Heart left ventricle (tissue), 16 donors: ENCODE results near the gene PDE4DIP. TPM values are rescaled to one million over a fixed set of nuclear protein-coding genes. Genes with fewer than 3 reads are reported as not detected.
"Not testable (repeated sequence)": the region's sequence is repeated elsewhere in the genome, so short reads cannot be mapped to it uniquely, and the experiment has no call there.

Experiments
- ATAC-seq, 4 donors: fragments of 200-7000 bp; cut with Tn5 transposase; one replicate each; pipeline ENCODE4 v1.9.1; 2020 to 2022; ENCODE audit warnings: moderate library complexity in 4 of 4, mild to moderate bottlenecking in 3 of 4, moderate number of reproducible peaks in 1 of 4
- DNase-seq, 5 donors: peaks; one replicate each; pipeline ENCODE4 v3.0.0-alpha.2; 2020
- H3K27ac ChIP-seq, 12 donors: fragments of 200-600 bp; sonication (generic) in 4 of 12; one replicate each; pipeline versions ENCODE4 v1.5.0 to v1.8.0; 2016 to 2022; ENCODE audit warnings: mild to moderate bottlenecking in 2 of 12
- H3K27me3 ChIP-seq, 9 donors: fragments of 200-600 bp; sonication (generic) in 2 of 9; one replicate each; pipeline versions ENCODE4 v1.5.1 to v1.8.0; 2016 to 2022; ENCODE audit warnings: mild to moderate bottlenecking in 3 of 9
- H3K36me3 ChIP-seq, 9 donors: fragments of 200-600 bp; sonication (generic) in 2 of 9; one replicate each; pipeline versions ENCODE4 v1.5.0 to v1.8.0; 2018 to 2022; ENCODE audit warnings: mild to moderate bottlenecking in 2 of 9
- H3K4me1 ChIP-seq, 12 donors: fragments of 200-600 bp; sonication (generic) in 4 of 12; one replicate each; pipeline versions ENCODE4 v1.5.0 to v1.8.0; 2016 to 2022; ENCODE audit warnings: mild to moderate bottlenecking in 3 of 12
- H3K4me3 ChIP-seq, 12 donors: fragments of 200-600 bp; sonication (generic) in 4 of 12; one replicate each; pipeline versions ENCODE4 v1.5.0 to v1.8.0; 2017 to 2022; ENCODE audit warnings: mild to moderate bottlenecking in 9 of 12, moderate library complexity in 4 of 12
- H3K9me3 ChIP-seq, 12 donors: fragments of 200-600 bp; sonication (generic) in 4 of 12; one replicate each; pipeline versions ENCODE4 v1.5.0 to v1.8.0; 2016 to 2022; ENCODE audit warnings: mild to moderate bottlenecking in 1 of 12
- WGBS, 4 donors: extraction: QIAGEN DNeasy Blood & Tissue Kit in 2 of 4; methylation state at CpG; one replicate each; pipeline versions ENCODE4 v1.1.5 to v1.1.7; 2013 to 2018; 5-methylcytosine and 5-hydroxymethylcytosine counted together
- intact Hi-C, 10 donors: fragments of 100-400 bp; cut with DNase I; formaldehyde crosslinking; loops; one replicate each; pipeline versions ENCODE4 v1.11.1 to v1.14.2; 2022
- polyA plus RNA-seq, 2 donors: library from polyadenylated mRNA; stranded (reverse); fragments of 200-250 nt; gene quantifications; one replicate each; pipeline ENCODE4 v1.2.3, GENCODE V29; 2013
- total RNA-seq, 9 donors: library from RNA; depleted of rRNA in 2 of 9; stranded (reverse); fragments of >200 nt in 2 of 9; fragmentation: NEBNext Ultra II Directional in 3 of 9; extraction: Animal tissue kit (Norgen Biotek cat#: 25700) in 3 of 9; gene quantifications; one replicate each; pipeline versions ENCODE4 v1.1.0 to v1.2.4, GENCODE V29; 2016 to 2023
- donor health status: ischemic (EF 13 %, LVEDD 7.1; RV severe dilation, severe dysfunction).
- donor health status: healthy with polysubstance abuse.
- donor health status: DM: no; HTN: yes; CAD: no.
- donor health status: DM: no; HTN: no; CAD: no.
- donor health status: ischemic (EF 25% LVEDD 6.9; RV normal size, moderate dysfunction).
- donor health status: ischemic (EF 25% LVEDD 5.7; RV mildly dilated, moderate dysfunction).
- donor health status: healthy.
- donor health status: DM: yes; HTN: yes; CAD: no.
- donor health status: ischemic (EF 35%, LVEDD 5.7; RV mildly dilated, moderate dysfunction).
- donor health status: nonischemic (EF 11% LVEDD 7.7; RV severe dilation, severe dysfunction).
- donor health status: DM: yes; HTN: yes; CAD: no.
- donor health status: PGD.
- donor health status: ischemic (EF 29% LVEDD 5.4; RV normal size, mild dysfunction).
- donor health status: nonischemic (EF 23%, LVEDD 6.1; RV moderate dilation, normal function).

PDE4DIP gene
- total and polyA plus RNA-seq, 11 donors = 614 to 2,892 (median 2,218) TPM

GRCh38 chr1:148992364-148992763 lies 148.1 kb downstream of the PDE4DIP start:
- peak in 2 of 4 donors; percentile 8 to 52 for ATAC-seq
- not testable (repeated sequence) for H3K27ac ChIP-seq

GRCh38 chr1:148996449-148997224 lies 152.4 kb downstream of the PDE4DIP start:
- not testable (repeated sequence) for DNase-seq, ATAC-seq
- 85 to 91% (median 86%) methylated on average over 4 to 5 of the region's 5 CpGs for WGBS, 4 donors

More at GRCh38 chr1:148992364-148992763, 148.1 kb downstream of the PDE4DIP start:
- H3K36me3 ChIP-seq = peaks cover 0 to 13% (median 0%) of the 10 kb centered on the region in 9 donors
- H3K4me1 ChIP-seq, H3K9me3 ChIP-seq, H3K4me3 ChIP-seq, H3K27me3 ChIP-seq, DNase-seq, intact Hi-C loops: not testable (repeated sequence)
- 71 to 100% (median 89%) methylated on average over 1 of the region's 2 CpGs for WGBS, 4 donors

GRCh38 chr1:148997405-148997804 lies 153.2 kb downstream of the PDE4DIP start:
- 21 to 56% (median 49%) methylated on average over 1 to 3 of the region's 6 CpGs for WGBS, 4 donors
- ATAC-seq = peak; percentile 67 to 77 (median 72)
- H3K36me3 ChIP-seq, H3K27me3 ChIP-seq, DNase-seq, H3K4me1 ChIP-seq, H3K27ac ChIP-seq, H3K4me3 ChIP-seq, intact Hi-C loops, H3K9me3 ChIP-seq: not testable (repeated sequence)

More at GRCh38 chr1:148996449-148997224, 152.4 kb downstream of the PDE4DIP start:
- H3K9me3 ChIP-seq, H3K4me1 ChIP-seq, intact Hi-C loops, H3K4me3 ChIP-seq, H3K36me3 ChIP-seq, H3K27me3 ChIP-seq: not testable (repeated sequence)
- peak overlapping the region in 2 of 12 donors; percentile 17 to 37 for H3K27ac ChIP-seq

DNA sequence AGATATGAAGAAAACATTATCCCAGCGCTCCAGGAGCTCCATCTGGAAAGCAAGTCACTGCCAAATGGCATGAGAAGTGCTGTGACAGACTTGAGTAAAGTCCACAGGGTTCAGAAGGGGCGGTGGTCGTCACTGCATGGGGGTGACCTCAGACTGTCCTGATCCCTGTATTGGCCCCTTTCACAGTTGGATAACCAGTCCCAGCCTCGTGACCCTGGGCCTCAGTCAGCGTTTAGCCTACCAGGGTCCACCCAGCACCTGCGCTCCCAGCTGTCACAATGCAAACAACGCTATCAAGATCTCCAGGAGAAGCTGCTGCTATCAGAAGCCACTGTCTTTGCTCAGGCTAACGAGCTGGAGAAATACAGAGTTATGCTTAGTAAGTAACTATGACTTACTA lies 158.4 kb downstream of the PDE4DIP start:
- intact Hi-C loops, H3K9me3 ChIP-seq, H3K4me3 ChIP-seq, H3K27me3 ChIP-seq, H3K27ac ChIP-seq, H3K4me1 ChIP-seq, DNase-seq: not testable (repeated sequence)
- peaks cover 0 to 23% (median 0%) of the 10 kb centered on the region in 9 donors for H3K36me3 ChIP-seq
- WGBS, 4 donors = 56 to 67% (median 60%) methylated on average over 1 to 2 of the region's 8 CpGs; no CpG with 5 or more reads in 1 of the 4 donors
- ATAC-seq = peak in 1 of 4 donors; percentile 26

DNA sequence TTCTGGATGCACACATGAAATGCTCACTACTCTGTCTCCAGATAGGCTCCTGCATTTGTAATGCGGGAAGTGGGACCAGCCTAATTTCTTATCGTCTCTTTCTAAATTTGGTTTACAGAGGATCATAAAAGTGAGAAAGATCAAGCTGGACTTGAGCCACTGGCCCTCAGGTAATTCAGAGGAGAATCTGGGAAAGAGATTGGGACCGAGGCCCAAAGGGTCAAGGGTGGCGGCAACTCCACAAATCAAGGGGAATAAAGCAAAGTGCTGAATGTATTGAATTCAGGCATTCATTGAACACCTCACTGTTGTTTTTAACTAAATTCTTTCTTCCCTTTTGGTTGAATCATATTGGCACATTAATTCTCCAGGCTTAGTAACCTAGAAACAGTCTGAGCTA lies 164.1 kb downstream of the PDE4DIP start:
- H3K27ac ChIP-seq, H3K4me3 ChIP-seq, DNase-seq, H3K27me3 ChIP-seq, H3K9me3 ChIP-seq, intact Hi-C loops, H3K4me1 ChIP-seq: not testable (repeated sequence)
- peak in 1 of 4 donors; percentile 6 for ATAC-seq
- peaks cover 0 to 26% (median 8%) of the 10 kb centered on the region in 9 donors for H3K36me3 ChIP-seq
- no CpG with 5 or more reads among the region's 4 CpGs for WGBS, 4 donors

GRCh38 chr1:149008769-149009168 lies 164.5 kb downstream of the PDE4DIP start:
- H3K4me3 ChIP-seq, H3K9me3 ChIP-seq, H3K27me3 ChIP-seq, H3K4me1 ChIP-seq, intact Hi-C loops, H3K27ac ChIP-seq, DNase-seq, ATAC-seq: not testable (repeated sequence)
- 85 to 94% (median 86%) methylated on average over 2 of the region's 2 CpGs for WGBS, 4 donors
- H3K36me3 ChIP-seq = peaks cover 0 to 24% (median 8%) of the 10 kb centered on the region in 9 donors

DNA sequence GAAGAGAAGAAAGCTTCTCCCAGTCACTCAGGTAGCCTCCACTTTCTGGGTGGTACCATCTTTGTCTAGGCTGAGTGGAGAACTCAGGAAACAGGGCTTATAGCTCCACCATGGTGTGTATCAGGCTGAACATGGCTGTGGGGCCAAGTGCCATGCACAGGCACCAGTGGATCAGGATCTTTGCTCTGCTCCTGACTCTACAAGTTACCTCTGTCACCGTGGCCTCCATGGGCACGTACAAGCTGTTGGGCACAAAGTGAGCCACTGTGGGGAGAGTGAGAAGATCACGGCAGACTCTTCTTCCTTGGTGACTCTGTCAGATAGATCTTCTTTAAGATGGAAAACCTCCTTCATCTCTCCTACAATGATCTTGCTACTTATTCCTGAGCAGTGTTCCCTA lies 165.5 kb downstream of the PDE4DIP start:
- H3K9me3 ChIP-seq, H3K4me1 ChIP-seq, H3K27ac ChIP-seq, DNase-seq, H3K4me3 ChIP-seq, H3K27me3 ChIP-seq, intact Hi-C loops: not testable (repeated sequence)
- whole genome bisulfite sequencing, 4 donors = 89 to 93% (median 92%) methylated on average over 3 of the region's 3 CpGs
- ATAC-seq = peak in 2 of 4 donors; percentile 18 to 23
- peaks cover 0 to 20% (median 8%) of the 10 kb centered on the region in 9 donors for H3K36me3 ChIP-seq

GRCh38 chr1:149012599-149012998 lies 168.4 kb downstream of the PDE4DIP start:
- peaks cover 0 to 13% (median 4%) of the 10 kb centered on the region in 9 donors for H3K36me3 ChIP-seq
- H3K4me1 ChIP-seq, H3K27me3 ChIP-seq, H3K4me3 ChIP-seq, H3K27ac ChIP-seq, DNase-seq, H3K9me3 ChIP-seq, intact Hi-C loops, ATAC-seq: not testable (repeated sequence)
- WGBS, 4 donors = 75 to 92% (median 82%) methylated on average over 1 to 3 of the region's 5 CpGs

DNA sequence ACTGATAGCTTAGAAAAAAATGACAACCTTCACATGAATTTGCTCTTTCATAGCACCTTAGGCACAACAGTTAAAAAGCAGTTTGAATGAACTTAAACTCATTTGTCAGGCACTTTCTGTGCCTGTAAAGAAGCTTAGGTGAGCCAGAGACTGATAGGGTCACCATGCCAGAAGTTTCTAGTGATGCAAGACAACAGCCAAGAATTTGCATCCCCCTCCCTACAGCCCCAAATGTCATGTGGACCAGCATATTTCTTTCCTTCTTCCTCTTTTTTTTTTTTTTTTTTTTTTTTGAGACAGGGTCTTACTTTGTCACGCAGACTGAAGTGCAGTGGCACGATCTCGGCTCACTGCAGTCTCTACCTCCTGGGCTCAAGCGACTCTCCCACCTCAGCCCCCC lies 169.3 kb downstream of the PDE4DIP start:
- 83 to 96% (median 91%) methylated on average over 4 of the region's 4 CpGs; no CpG with 5 or more reads in 1 of the 4 donors for WGBS, 4 donors
- H3K27ac ChIP-seq, H3K4me3 ChIP-seq, DNase-seq, intact Hi-C loops, ATAC-seq, H3K9me3 ChIP-seq, H3K27me3 ChIP-seq, H3K4me1 ChIP-seq: not testable (repeated sequence)
- H3K36me3 ChIP-seq = peaks cover 0 to 16% (median 4%) of the 10 kb centered on the region in 9 donors

DNA sequence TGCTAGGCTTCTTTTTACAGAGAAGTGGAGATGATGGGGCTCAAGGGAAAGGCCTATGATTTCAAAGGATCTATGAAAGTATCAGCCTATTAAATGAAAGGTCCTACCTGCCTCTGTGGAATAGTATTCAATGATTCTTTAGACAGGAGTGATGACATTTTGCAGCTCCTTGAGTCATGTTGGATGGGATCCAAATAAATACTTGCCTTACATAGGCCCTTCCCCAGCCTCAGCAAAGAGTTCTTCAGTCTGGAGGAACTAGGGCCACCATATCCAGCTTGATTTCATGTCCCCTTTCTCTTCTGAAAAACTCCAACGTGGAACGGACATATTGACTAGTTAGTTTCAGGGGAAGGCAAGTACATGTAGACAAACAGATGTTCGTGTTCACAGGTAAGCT lies 171.3 kb downstream of the PDE4DIP start:
- H3K9me3 ChIP-seq, intact Hi-C loops, H3K27me3 ChIP-seq, H3K4me3 ChIP-seq, DNase-seq, H3K4me1 ChIP-seq, H3K27ac ChIP-seq: not testable (repeated sequence)
- H3K36me3 ChIP-seq = peaks cover 0 to 10% (median 0%) of the 10 kb centered on the region in 9 donors
- ATAC-seq = peak in 1 of 4 donors; percentile 33
- 81 to 92% (median 85%) methylated on average over 3 of the region's 3 CpGs for WGBS, 4 donors

DNA sequence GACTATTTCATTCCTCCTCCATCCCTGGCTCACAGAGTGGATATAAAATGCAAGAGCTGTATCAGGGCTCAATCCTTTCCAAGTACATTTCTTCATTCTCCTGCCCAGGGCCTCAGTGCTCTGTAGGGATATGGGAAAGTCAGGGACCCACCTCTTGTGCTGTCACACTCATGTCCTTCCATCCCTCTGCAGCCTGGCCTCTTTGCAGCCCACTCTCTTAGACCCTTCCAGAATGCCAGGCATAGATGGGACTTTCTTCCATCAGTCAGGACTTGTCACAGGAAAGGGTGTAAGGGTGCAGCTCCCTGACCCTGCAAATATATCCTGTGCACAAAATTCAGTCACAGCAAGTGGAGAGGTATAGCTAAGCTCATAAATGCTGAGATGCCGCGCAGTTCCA lies 172.4 kb downstream of the PDE4DIP start:
- 92 to 100% (median 94%) methylated on average over 2 of the region's 2 CpGs; no CpG with 5 or more reads in 1 of the 4 donors for WGBS, 4 donors
- H3K4me1 ChIP-seq, H3K9me3 ChIP-seq, H3K27ac ChIP-seq, H3K27me3 ChIP-seq, intact Hi-C loops, DNase-seq, H3K4me3 ChIP-seq: not testable (repeated sequence)
- H3K36me3 ChIP-seq = peaks cover 0 to 16% (median 0%) of the 10 kb centered on the region in 9 donors
- peak in 1 of 4 donors; percentile 33 for ATAC-seq
